Measurements from ENCODE around the gene KLHDC7A. TPM values are rescaled to one million over a fixed set of nuclear protein-coding genes. Genes with fewer than 3 reads are reported as not detected.

KLHDC7A gene
- total RNA-seq, 1 donor from 2014 or later = not detected

DNA sequence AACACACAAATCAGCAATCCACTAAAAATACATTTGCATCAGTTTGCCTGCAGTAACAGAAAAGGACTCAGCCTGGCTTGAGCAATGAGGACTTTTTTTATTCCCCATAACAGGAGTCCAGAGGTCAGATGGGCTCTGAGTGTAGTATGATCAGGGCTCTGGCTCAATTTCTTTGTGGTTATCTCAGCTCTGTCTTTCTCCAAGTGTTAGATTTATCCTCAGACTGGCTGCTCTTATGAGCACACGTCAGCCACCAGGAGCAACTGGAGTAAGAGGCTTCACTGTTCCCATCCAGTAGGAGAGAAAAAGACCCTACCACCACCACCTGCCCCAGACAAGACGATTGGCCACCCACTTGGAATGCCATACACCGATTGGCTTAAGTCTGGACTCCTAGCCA is 36.2 kb upstream of the KLHDC7A start:
- H3K36me3 ChIP-seq = no peaks in the 10 kb centered on the region
- no peaks in the 10 kb centered on the region for H3K4me1 ChIP-seq
- H3K9me3 ChIP-seq (replicated peaks) = no peaks in the 10 kb centered on the region
- no peak overlapping the region for H3K27ac ChIP-seq (replicated peaks)
- H3K27me3 ChIP-seq (ENCODE audit: low read depth) = peaks cover 72% of the 10 kb centered on the region
- no peak overlapping the region for H3K4me3 ChIP-seq
- no peak for DNase-seq
- TF ChIP-seq, protein P1, sequence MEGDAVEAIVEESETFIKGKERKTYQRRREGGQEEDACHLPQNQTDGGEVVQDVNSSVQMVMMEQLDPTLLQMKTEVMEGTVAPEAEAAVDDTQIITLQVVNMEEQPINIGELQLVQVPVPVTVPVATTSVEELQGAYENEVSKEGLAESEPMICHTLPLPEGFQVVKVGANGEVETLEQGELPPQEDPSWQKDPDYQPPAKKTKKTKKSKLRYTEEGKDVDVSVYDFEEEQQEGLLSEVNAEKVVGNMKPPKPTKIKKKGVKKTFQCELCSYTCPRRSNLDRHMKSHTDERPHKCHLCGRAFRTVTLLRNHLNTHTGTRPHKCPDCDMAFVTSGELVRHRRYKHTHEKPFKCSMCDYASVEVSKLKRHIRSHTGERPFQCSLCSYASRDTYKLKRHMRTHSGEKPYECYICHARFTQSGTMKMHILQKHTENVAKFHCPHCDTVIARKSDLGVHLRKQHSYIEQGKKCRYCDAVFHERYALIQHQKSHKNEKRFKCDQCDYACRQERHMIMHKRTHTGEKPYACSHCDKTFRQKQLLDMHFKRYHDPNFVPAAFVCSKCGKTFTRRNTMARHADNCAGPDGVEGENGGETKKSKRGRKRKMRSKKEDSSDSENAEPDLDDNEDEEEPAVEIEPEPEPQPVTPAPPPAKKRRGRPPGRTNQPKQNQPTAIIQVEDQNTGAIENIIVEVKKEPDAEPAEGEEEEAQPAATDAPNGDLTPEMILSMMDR (IDR thresholded peaks at IDR 0.05; ENCODE audit: borderline replicate concordance) = no peak
- intact Hi-C loops (cut with micrococcal nuclease) = no loop called here

- no peak overlapping the region for H3K27ac ChIP-seq (replicated peaks)
- H3K4me3 ChIP-seq = no peak overlapping the region
- no peaks in the 10 kb centered on the region for H3K36me3 ChIP-seq
- no peaks in the 10 kb centered on the region for H3K9me3 ChIP-seq (replicated peaks)
- intact Hi-C loops (cut with micrococcal nuclease) = no loop called here
- DNase-seq = no peak
- H3K4me1 ChIP-seq = no peaks in the 10 kb centered on the region
- TF ChIP-seq, protein P1 (IDR thresholded peaks at IDR 0.05; ENCODE audit: borderline replicate concordance) = no peak
- H3K27me3 ChIP-seq (ENCODE audit: low read depth) = peaks cover 70% of the 10 kb centered on the region
These were observed 34.0 kb upstream of the KLHDC7A start for GRCh38 chr1:18446751-18447150.

DNA sequence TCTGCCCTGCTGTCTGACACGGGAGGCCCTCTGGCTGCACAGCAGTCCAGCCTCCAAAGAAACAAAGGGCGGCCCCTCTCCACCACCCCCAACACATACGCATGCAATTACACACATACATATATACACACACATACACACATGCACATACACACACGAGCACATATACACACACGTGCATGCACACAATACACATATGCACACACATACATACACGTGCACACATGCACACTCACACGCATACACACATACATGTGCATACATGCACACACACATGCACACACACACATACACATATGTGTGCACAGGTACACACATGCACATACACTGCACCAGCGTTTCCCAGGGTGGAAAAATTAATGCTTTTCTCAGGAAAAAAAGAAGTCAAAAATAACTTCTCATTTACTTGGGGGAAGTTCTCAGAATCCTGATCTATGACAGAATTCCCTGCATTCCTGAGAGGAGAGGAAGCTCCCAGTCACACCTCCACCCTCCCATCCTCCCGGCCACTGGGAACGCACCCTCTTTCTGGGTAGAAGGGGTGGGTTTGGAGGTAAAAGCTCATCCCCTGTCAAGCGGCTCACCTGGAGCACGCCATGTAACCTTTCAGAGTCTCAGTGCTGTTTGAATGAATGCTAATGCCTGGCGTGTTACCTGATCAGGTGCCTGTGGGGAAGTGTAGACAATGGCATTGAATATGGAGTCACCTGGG is 33.1 kb upstream of the KLHDC7A start:
- TF ChIP-seq, protein P1 (IDR thresholded peaks at IDR 0.05; ENCODE audit: borderline replicate concordance) = no peak
- H3K4me3 ChIP-seq = no peak overlapping the region
- no peaks in the 10 kb centered on the region for H3K9me3 ChIP-seq (replicated peaks)
- intact Hi-C loops (cut with micrococcal nuclease) = no loop called here
- H3K36me3 ChIP-seq = no peaks in the 10 kb centered on the region
- no peak overlapping the region for H3K27ac ChIP-seq (replicated peaks)
- H3K27me3 ChIP-seq (ENCODE audit: low read depth) = peaks cover 78% of the 10 kb centered on the region
- H3K4me1 ChIP-seq = no peaks in the 10 kb centered on the region
- DNase-seq = no peak

- intact Hi-C loops (cut with micrococcal nuclease) = no loop called here
- H3K27me3 ChIP-seq (ENCODE audit: low read depth) = peaks cover 86% of the 10 kb centered on the region
- TF ChIP-seq, protein P1 (IDR thresholded peaks at IDR 0.05; ENCODE audit: borderline replicate concordance) = no peak
These were observed 31.8 kb upstream of the KLHDC7A start for GRCh38 chr1:18448889-18449288.

DNA sequence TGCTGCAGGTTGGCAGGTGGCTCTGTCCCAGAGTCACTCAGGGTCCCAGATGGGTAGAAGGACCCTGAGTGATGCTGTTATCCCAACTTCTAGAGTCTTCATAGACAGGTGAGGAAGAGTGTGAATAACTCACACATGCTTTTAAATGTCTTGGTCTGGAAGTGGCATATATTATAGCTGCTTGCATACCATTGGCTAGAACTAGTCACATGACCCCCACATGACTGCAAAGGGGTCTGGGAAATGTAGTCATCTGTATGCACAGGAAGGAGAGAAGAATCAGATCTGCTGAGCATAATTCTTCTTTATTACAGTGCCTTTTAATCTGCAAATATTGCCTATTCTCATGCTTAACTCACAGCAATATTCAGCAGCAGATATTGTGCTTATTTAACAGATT is 28.2 kb upstream of the KLHDC7A start:
- intact Hi-C loops (cut with micrococcal nuclease) = no loop called here
- H3K27ac ChIP-seq (replicated peaks) = no peak overlapping the region
- no peak overlapping the region for H3K4me3 ChIP-seq
- TF ChIP-seq, protein P1 (IDR thresholded peaks at IDR 0.05; ENCODE audit: borderline replicate concordance) = no peak
- peaks cover 89% of the 10 kb centered on the region for H3K27me3 ChIP-seq (ENCODE audit: low read depth)
- DNase-seq = no peak
- no peaks in the 10 kb centered on the region for H3K36me3 ChIP-seq
- no peaks in the 10 kb centered on the region for H3K4me1 ChIP-seq
- H3K9me3 ChIP-seq (replicated peaks) = no peaks in the 10 kb centered on the region

More at GRCh38 chr1:18448889-18449288, 31.8 kb upstream of the KLHDC7A start:
- no peak for DNase-seq
- Histone ChIP-seq H3K4me3 (no peak overlapping the region), H3K9me3 (replicated peaks) (no peaks in the 10 kb centered on the region), H3K27ac (replicated peaks) (no peak overlapping the region), H3K36me3 (no peaks in the 10 kb centered on the region), H3K4me1 (no peaks in the 10 kb centered on the region)

All from left ventricle myocardium inferior (tissue), 1 donor.